ENCODE results near the gene SLC39A9. TPM values are rescaled to one million over a fixed set of nuclear protein-coding genes. Genes with fewer than 3 reads are reported as not detected.

SLC39A9 gene
- total RNA-seq, 1 experiment from 2014 or later, result 39.8 TPM

GRCh38 chr14:69376439-69376838 is 22.1 kb upstream of the SLC39A9 start:
- no peaks in the 10 kb centered on the region for H3K23me2 ChIP-seq (ENCODE audit: insufficient read length, low read depth, low read length, poor library complexity, severe bottlenecking)
- H4K91ac ChIP-seq (ENCODE audit: insufficient read length, low read depth, low read length), result no peak overlapping the region
- Mint-ChIP-seq H3K27me3 (ENCODE audit: low read depth) (no peaks in the 10 kb centered on the region), H3K36me3 (ENCODE audit: insufficient read depth in 1 of 3, low read depth in 3 of 3) (peaks cover 25 to 56% (median 56%) of the 10 kb centered on the region in 3 experiments; a peak in 6 of 7 replicates), H3K9me3 (peaks cover 0 to 3% of the 10 kb centered on the region in 2 experiments; a peak in 1 of 5 replicates), H3K27ac (no peak overlapping the region), H3K4me3 (no peak overlapping the region), H3K4me1 (peaks cover 0 to 4% of the 10 kb centered on the region in 2 experiments; a peak in 2 of 4 replicates)
- no peak overlapping the region for H2AK5ac ChIP-seq (ENCODE audit: insufficient read length, low read length)
- H3T11ph ChIP-seq (ENCODE audit: low read length), result no peak overlapping the region
- H3K23ac ChIP-seq (ENCODE audit: insufficient read length, low read depth, low read length), result no peak overlapping the region
- no peak overlapping the region for H2BK20ac ChIP-seq (ENCODE audit: low read depth, low read length, poor library complexity, severe bottlenecking)
- no peaks in the 10 kb centered on the region for H3K9me3 ChIP-seq (ENCODE audit: control insufficient read depth, low read depth, low read length)
- TF ChIP-seq, protein P1, sequence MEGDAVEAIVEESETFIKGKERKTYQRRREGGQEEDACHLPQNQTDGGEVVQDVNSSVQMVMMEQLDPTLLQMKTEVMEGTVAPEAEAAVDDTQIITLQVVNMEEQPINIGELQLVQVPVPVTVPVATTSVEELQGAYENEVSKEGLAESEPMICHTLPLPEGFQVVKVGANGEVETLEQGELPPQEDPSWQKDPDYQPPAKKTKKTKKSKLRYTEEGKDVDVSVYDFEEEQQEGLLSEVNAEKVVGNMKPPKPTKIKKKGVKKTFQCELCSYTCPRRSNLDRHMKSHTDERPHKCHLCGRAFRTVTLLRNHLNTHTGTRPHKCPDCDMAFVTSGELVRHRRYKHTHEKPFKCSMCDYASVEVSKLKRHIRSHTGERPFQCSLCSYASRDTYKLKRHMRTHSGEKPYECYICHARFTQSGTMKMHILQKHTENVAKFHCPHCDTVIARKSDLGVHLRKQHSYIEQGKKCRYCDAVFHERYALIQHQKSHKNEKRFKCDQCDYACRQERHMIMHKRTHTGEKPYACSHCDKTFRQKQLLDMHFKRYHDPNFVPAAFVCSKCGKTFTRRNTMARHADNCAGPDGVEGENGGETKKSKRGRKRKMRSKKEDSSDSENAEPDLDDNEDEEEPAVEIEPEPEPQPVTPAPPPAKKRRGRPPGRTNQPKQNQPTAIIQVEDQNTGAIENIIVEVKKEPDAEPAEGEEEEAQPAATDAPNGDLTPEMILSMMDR (conservative IDR thresholded peaks at IDR 0.05), result no peak
- H3K9ac ChIP-seq (ENCODE audit: extremely low read depth, insufficient read length, low read length), result no peak overlapping the region
- no peak overlapping the region for H2BK15ac ChIP-seq (ENCODE audit: low read depth, low read length)
- no peak overlapping the region for H3K4ac ChIP-seq (ENCODE audit: low read depth, low read length)
- H3K27ac ChIP-seq (ENCODE audit: insufficient read length, low read depth, low read length), result no peak overlapping the region
- no peaks in the 10 kb centered on the region for H4K20me1 ChIP-seq (ENCODE audit: control insufficient read depth, insufficient read depth, insufficient read length)
- H3K4me2 ChIP-seq (ENCODE audit: insufficient read depth, insufficient read length, low read length), result no peak overlapping the region
- H2BK12ac ChIP-seq (ENCODE audit: insufficient read length, low read depth, low read length), result no peak overlapping the region
- no peak overlapping the region for H2AFZ ChIP-seq (ENCODE audit: low read length)
- no peaks in the 10 kb centered on the region for H3K79me2 ChIP-seq (ENCODE audit: insufficient read depth, low read length)
- H4K8ac ChIP-seq (replicated peaks; ENCODE audit: insufficient read length, low read depth, low read length), result no peak overlapping the region
- no peak overlapping the region for H4K5ac ChIP-seq (ENCODE audit: insufficient read length, low read depth, low read length)
- H3K4me1 ChIP-seq (ENCODE audit: insufficient read depth, low read length), result no peaks in the 10 kb centered on the region
- no peak overlapping the region for H2BK120ac ChIP-seq (ENCODE audit: low read depth, low read length, poor library complexity, severe bottlenecking)
- H3K14ac ChIP-seq (ENCODE audit: insufficient read depth, low read length), result no peak overlapping the region
- no peaks in the 10 kb centered on the region for H3K79me1 ChIP-seq (ENCODE audit: insufficient read depth, low read depth, low read length, poor library complexity, severe bottlenecking)
- no peak overlapping the region for H3K18ac ChIP-seq (ENCODE audit: insufficient read length, low read depth, low read length)
- H3K56ac ChIP-seq (ENCODE audit: insufficient read length, low read depth, low read length), result no peak overlapping the region
- no peak for DNase-seq
- H3K27me3 ChIP-seq (ENCODE audit: insufficient read depth, low read length), result no peaks in the 10 kb centered on the region
- no peak overlapping the region for H2BK5ac ChIP-seq (ENCODE audit: insufficient read length, low read length)
